Keratinocyte (primary cell): ENCODE results near the gene HCAR3.

Source experiments
- CTCF ChIP-seq, 3 experiments: IDR thresholded peaks in 1 of 3; conservative IDR thresholded peaks in 1 of 3; optimal IDR thresholded peaks in 1 of 3; 2 replicates in 2 of 3; 3 replicates in 1 of 3; pipeline versions ENCODE3 to v1.5.1; 2011; ENCODE audit warnings: low read length in 3 of 3, mild to moderate bottlenecking in 3 of 3, moderate library complexity in 2 of 3, control low read depth in 1 of 3, inconsistent platforms in 1 of 3; ENCODE audit not compliant: insufficient read depth in 2 of 3; ENCODE audit errors: extremely low read depth in 1 of 3
- EZH2 ChIP-seq: IDR thresholded peaks from one replicate; pipeline ENCODE4 v1.6.1; 2012; ENCODE audit warnings: inconsistent platforms, mild to moderate bottlenecking, low read length, moderate library complexity

GRCh38 chr12:122747224-122748135 lies 30.9 kb upstream of the HCAR3 start:
- TF ChIP-seq CTCF (optimal IDR thresholded peaks at IDR 0.05 in 1 of 3, IDR thresholded peaks at IDR 0.05 in 1 of 3, conservative IDR thresholded peaks at IDR 0.05 in 1 of 3; ENCODE audit: extremely low read depth in 1 of 3, insufficient read depth in 2 of 3, low read length in 3 of 3) (no peak), EZH2 (no peak)
